Adipose tissue (tissue), 3 donors: ENCODE data around the gene RIPPLY2. TPM values are rescaled to one million over a fixed set of nuclear protein-coding genes. Genes with fewer than 3 reads are reported as not detected.
"Not testable (repeated sequence)": the region's sequence is repeated elsewhere in the genome, so short reads cannot be mapped to it uniquely, and the experiment has no call there.

Source experiments
- H3K27ac ChIP-seq: one replicate; pipeline ENCODE4 v1.5.1; 2013; ENCODE audit warnings: low read depth, low read length
- WGBS, 3 donors: extraction: QIAGEN DNeasy Blood & Tissue Kit; methylation state at CpG; one replicate each; pipeline ENCODE4 v1.1.7; 2013; 5-methylcytosine and 5-hydroxymethylcytosine counted together
- polyA plus RNA-seq, 3 donors: library from polyadenylated mRNA; stranded (reverse); fragments of 200-250 nt; gene quantifications; one replicate each; pipeline ENCODE4 v1.2.3, GENCODE V29; 2013
- donor health status: healthy with polysubstance abuse.
- donor health status: Bipolar disorder and iron deficiency.
- donor health status: healthy.

The RIPPLY2 gene
- polyA plus RNA-seq, result under 1 TPM in 2 of 3 donors, not detected in 1; 0.07 to 0.48 TPM

- WGBS, 3 donors, result 1 to 2% (median 1%) methylated on average over 75 to 81 of the region's 81 CpGs
- H3K27ac ChIP-seq, result no peak within 1 kb of the TSS
Measured at GRCh38 chr6:83853178-83854000, at the start of gene RIPPLY2. TSS of gene RIPPLY2 (plus strand) at chr6:83853360. CDS start at chr6:83853417, 57 bp downstream.

- not testable (repeated sequence) for H3K27ac ChIP-seq
- WGBS, 3 donors, result 87 to 94% (median 93%) methylated on average over 10 to 13 of the region's 21 CpGs
Measured at GRCh38 chr6:83803492-83803891, 49.7 kb upstream of the RIPPLY2 start.

GRCh38 chr6:83804886-83805285, 48.3 kb upstream of the RIPPLY2 start:
- no peak overlapping the region for H3K27ac ChIP-seq

GRCh38 chr6:83808005-83808404, 45.2 kb upstream of the RIPPLY2 start:
- H3K27ac ChIP-seq, result no peak overlapping the region

- 53 to 60% (median 59%) methylated on average over 3 of the region's 3 CpGs for WGBS, 3 donors
- no peak overlapping the region for H3K27ac ChIP-seq
Measured at GRCh38 chr6:83808926-83809325, 44.2 kb upstream of the RIPPLY2 start.

GRCh38 chr6:83812595-83812994, 40.6 kb upstream of the RIPPLY2 start:
- H3K27ac ChIP-seq, result no peak overlapping the region

- 9 to 24% (median 13%) methylated on average over 2 of the region's 2 CpGs for WGBS, 3 donors
- H3K27ac ChIP-seq, result no peak overlapping the region
Measured at GRCh38 chr6:83815631-83816272, 37.4 kb upstream of the RIPPLY2 start.

- 63 to 88% (median 74%) methylated on average over 3 of the region's 3 CpGs for WGBS, 3 donors
- no peak overlapping the region for H3K27ac ChIP-seq
Measured at GRCh38 chr6:83822629-83823169, 30.5 kb upstream of the RIPPLY2 start.

- H3K27ac ChIP-seq, result no peak overlapping the region
- WGBS, 3 donors, result 13 to 27% (median 25%) methylated on average over 3 of the region's 3 CpGs
Measured at GRCh38 chr6:83824388-83824801, 28.8 kb upstream of the RIPPLY2 start.

GRCh38 chr6:83824831-83825230, 28.3 kb upstream of the RIPPLY2 start:
- 5 to 33% (median 19%) methylated on average over 2 of the region's 2 CpGs for WGBS, 3 donors
- no peak overlapping the region for H3K27ac ChIP-seq

GRCh38 chr6:83827050-83827449, 26.1 kb upstream of the RIPPLY2 start:
- no peak overlapping the region for H3K27ac ChIP-seq
- WGBS, 3 donors, result 50 to 60% (median 60%) methylated on average over 2 of the region's 2 CpGs

GRCh38 chr6:83838727-83839126, 14.4 kb upstream of the RIPPLY2 start:
- no peak overlapping the region for H3K27ac ChIP-seq
- 66 to 84% (median 81%) methylated on average over 6 of the region's 6 CpGs for WGBS, 3 donors

- H3K27ac ChIP-seq, result no peak overlapping the region
- WGBS, 3 donors, result 80 to 88% (median 82%) methylated on average over 3 of the region's 3 CpGs
Measured at GRCh38 chr6:83844170-83844569, 9.0 kb upstream of the RIPPLY2 start.

GRCh38 chr6:83846291-83846690, 6.9 kb upstream of the RIPPLY2 start:
- WGBS, 3 donors, result 47 to 57% (median 52%) methylated on average over 1 of the region's 1 CpG

GRCh38 chr6:83847179-83847578, 6.0 kb upstream of the RIPPLY2 start:
- H3K27ac ChIP-seq, result no peak overlapping the region

More at GRCh38 chr6:83846291-83846690, 6.9 kb upstream of the RIPPLY2 start:
- H3K27ac ChIP-seq, result no peak overlapping the region

GRCh38 chr6:83849127-83849526, 4.0 kb upstream of the RIPPLY2 start:
- no peak overlapping the region for H3K27ac ChIP-seq
- WGBS, 3 donors, result 71 to 85% (median 77%) methylated on average over 2 of the region's 2 CpGs

- WGBS, 3 donors, result 77 to 83% (median 78%) methylated on average over 3 of the region's 3 CpGs
- no peak overlapping the region for H3K27ac ChIP-seq
Measured at GRCh38 chr6:83849610-83850009, 3.5 kb upstream of the RIPPLY2 start.

- no peak overlapping the region for H3K27ac ChIP-seq
- 12 to 14% (median 12%) methylated on average over 16 of the region's 16 CpGs for WGBS, 3 donors
Measured at GRCh38 chr6:83852528-83853177, 507 bp upstream of the RIPPLY2 start.

GRCh38 chr6:83854001-83854501, 891 bp downstream of the RIPPLY2 start:
- 8 to 14% (median 11%) methylated on average over 18 of the region's 18 CpGs for WGBS, 3 donors

More at GRCh38 chr6:83854001-83854501, 891 bp downstream of the RIPPLY2 start:
- no peak overlapping the region for H3K27ac ChIP-seq
